C4-2B (cell line): ENCODE data around the gene PRKAR2B.
A peak's percentile ranks its signal among the peaks of the same experiment; 100 is the strongest.

Experiments
- H3K27ac ChIP-seq: fragments of 450-650 bp; 2 replicates; pipeline ENCODE4 v1.5.1; 2017
- CTCF ChIP-seq: fragments of 450-650 bp; conservative IDR thresholded peaks from 2 replicates; pipeline ENCODE4 v1.5.1; 2017; ENCODE audit warnings: mild to moderate bottlenecking
- ZFX ChIP-seq: fragments of 450-650 bp; IDR thresholded peaks from 2 replicates; pipeline ENCODE4 v1.6.1; 2017

PRKAR2B gene

GRCh38 chr7:107169120-107170050 is 124.9 kb downstream of the PRKAR2B start:
- no peak for TF ChIP-seq ZFX
- no peak; the same call in 1 of the 2 replicates for TF ChIP-seq CTCF
- H3K27ac ChIP-seq = peak overlapping the region; percentile 69

GRCh38 chr7:107170051-107170915 is 125.8 kb downstream of the PRKAR2B start:
- H3K27ac ChIP-seq = peak overlapping the region; percentile 69

GRCh38 chr7:107171496-107171895 is 127.0 kb downstream of the PRKAR2B start:
- TF ChIP-seq CTCF (no peak), ZFX (no peak)
- H3K27ac ChIP-seq = no peak overlapping the region

More at GRCh38 chr7:107170051-107170915, 125.8 kb downstream of the PRKAR2B start:
- TF ChIP-seq ZFX = no peak
- peak; percentile 28 for TF ChIP-seq CTCF

GRCh38 chr7:107172276-107173032 is 127.9 kb downstream of the PRKAR2B start:
- TF ChIP-seq CTCF (no peak), ZFX (no peak)
- H3K27ac ChIP-seq = no peak overlapping the region

GRCh38 chr7:107173191-107173590 is 128.7 kb downstream of the PRKAR2B start:
- TF ChIP-seq ZFX (no peak), CTCF (no peak)
- no peak overlapping the region for H3K27ac ChIP-seq

- H3K27ac ChIP-seq = no peak overlapping the region
Observed at GRCh38 chr7:107173691-107174406, 129.3 kb downstream of the PRKAR2B start.

More at GRCh38 chr7:107173691-107174406, 129.3 kb downstream of the PRKAR2B start:
- no peak for TF ChIP-seq CTCF
- no peak for TF ChIP-seq ZFX
